HepG2 (cell line): ENCODE results near the gene RDH13. TPM values are rescaled to one million over a fixed set of nuclear protein-coding genes. Genes with fewer than 3 reads are reported as not detected.
A peak's percentile ranks its signal among the peaks of the same experiment; 100 is the strongest.

Experiments
- ATF7 ChIP-seq, 2 experiments: fragments of 450-650 bp in 1 of 2; sonication (generic) in 1 of 2; formaldehyde crosslinking in 1 of 2; IDR thresholded peaks; 2 replicates each; pipeline versions ENCODE4 v1.4.0 to v1.6.1; 2016 to 2020; ENCODE audit warnings: antibody characterized with exemption in 1 of 2, mild to moderate bottlenecking in 1 of 2, missing genetic modification reagents in 1 of 2
- BRD4 ChIP-seq: sonication (generic); formaldehyde crosslinking; IDR thresholded peaks from 2 replicates; pipeline ENCODE4 v1.4.0; 2020; ENCODE audit warnings: missing genetic modification reagents
- DMAP1 ChIP-seq: IDR thresholded peaks from 2 replicates; pipeline ENCODE4 v1.6.1; 2016
- FOXC1 ChIP-seq: sonication (generic); formaldehyde crosslinking; IDR thresholded peaks from 2 replicates; pipeline ENCODE4 v1.8.0; 2022; ENCODE audit warnings: mild to moderate bottlenecking, missing genetic modification reagents, borderline replicate concordance
- ISL2 ChIP-seq: sonication (generic); formaldehyde crosslinking; IDR thresholded peaks from 2 replicates; pipeline ENCODE4 v1.5.0; 2020; ENCODE audit warnings: missing genetic modification reagents
- KDM3A ChIP-seq: IDR thresholded peaks from 2 replicates; pipeline ENCODE4 v1.6.1; 2018; ENCODE audit warnings: low read depth, missing compliant biosample characterization
- KMT2A ChIP-seq: sonication (generic); formaldehyde crosslinking; IDR thresholded peaks from 2 replicates; pipeline ENCODE4 v1.4.0; 2020; ENCODE audit warnings: missing genetic modification reagents
- MAZ ChIP-seq, 2 experiments: sonication (generic) in 1 of 2; formaldehyde crosslinking in 1 of 2; IDR thresholded peaks; 2 replicates each; pipeline versions ENCODE4 v1.5.0 to v1.6.1; 2012 to 2020; ENCODE audit warnings: low read depth in 2 of 2, mild to moderate bottlenecking in 2 of 2, borderline replicate concordance in 1 of 2, improper control_type of control experiment in 1 of 2, low read length in 1 of 2, missing genetic modification reagents in 1 of 2, moderate library complexity in 1 of 2
- NCOA5 ChIP-seq: sonication (generic); formaldehyde crosslinking; IDR thresholded peaks from 2 replicates; pipeline ENCODE4 v1.4.0; 2020; ENCODE audit warnings: missing genetic modification reagents
- NFYC ChIP-seq: IDR thresholded peaks from 2 replicates; pipeline ENCODE4 v1.6.1; 2016; ENCODE audit warnings: missing genetic modification reagents, missing compliant biosample characterization
- PHF8 ChIP-seq: sonication (generic); formaldehyde crosslinking; IDR thresholded peaks from 2 replicates; pipeline ENCODE4 v1.5.0; 2020; ENCODE audit warnings: missing genetic modification reagents
- POLR2AphosphoS2 ChIP-seq: IDR thresholded peaks from 2 replicates; pipeline ENCODE4 v1.6.1; 2011; ENCODE audit warnings: low read depth, low read length, improper control_type of control experiment
- PTBP1 ChIP-seq: fragments of 200-400 bp; formaldehyde crosslinking; IDR thresholded peaks from 2 replicates; pipeline ENCODE4 v1.6.1; 2018; ENCODE audit warnings: low read length, low read depth; ENCODE audit not compliant: poor library complexity, severe bottlenecking
- THYN1 ChIP-seq: sonication (generic); formaldehyde crosslinking; IDR thresholded peaks from 2 replicates; pipeline ENCODE4 v1.8.1; 2023; ENCODE audit warnings: low read depth, mild to moderate bottlenecking, moderate library complexity, missing genetic modification reagents, borderline replicate concordance
- U2AF1 ChIP-seq: fragments of 200-400 bp; formaldehyde crosslinking; optimal IDR thresholded peaks from 2 replicates; pipeline ENCODE3; 2017; ENCODE audit warnings: mild to moderate bottlenecking, low read depth, low read length
- U2AF2 ChIP-seq: fragments of 200-400 bp; formaldehyde crosslinking; IDR thresholded peaks from 2 replicates; pipeline ENCODE4 v1.6.1; 2017; ENCODE audit warnings: low read depth, mild to moderate bottlenecking, low read length
- ZFX ChIP-seq: sonication (generic); formaldehyde crosslinking; IDR thresholded peaks from 2 replicates; pipeline ENCODE4 v1.4.0; 2020; ENCODE audit warnings: mild to moderate bottlenecking, low read depth, missing genetic modification reagents, moderate library complexity
- ZNF253 ChIP-seq: sonication (generic); formaldehyde crosslinking; IDR thresholded peaks from 2 replicates; pipeline ENCODE4 v1.8.0; 2022; ENCODE audit warnings: mild to moderate bottlenecking, missing genetic modification reagents, borderline replicate concordance
- ZNF431 ChIP-seq: sonication (generic); formaldehyde crosslinking; IDR thresholded peaks from 2 replicates; pipeline ENCODE4 v1.9.0; 2022; ENCODE audit warnings: missing genetic modification reagents, low read depth, mild to moderate bottlenecking, borderline replicate concordance
- ZNF614 ChIP-seq: IDR thresholded peaks from 2 replicates; pipeline ENCODE4 v1.6.1; 2018; ENCODE audit warnings: missing biosample characterization, missing genetic modification reagents, inconsistent platforms, borderline replicate concordance
- ZNF781 ChIP-seq: sonication (generic); formaldehyde crosslinking; IDR thresholded peaks from 2 replicates; pipeline ENCODE4 v1.5.1; 2020; ENCODE audit warnings: borderline replicate concordance, mild to moderate bottlenecking, missing genetic modification reagents; ENCODE audit errors: not compliant biosample characterization
- polyA plus RNA-seq, 8 experiments: library from polyadenylated mRNA; depleted of rRNA in 3 of 8; stranded (reverse) in 7 of 8; unstranded in 1 of 8; fragments of >200 nt; fragmentation: Illumina TruSeq in 4 of 8; extraction: Trizol in 4 of 8; gene quantifications; 2 replicates each; pipeline versions ENCODE4 v1.2.1 to v1.2.3, GENCODE V29; 2011 to 2016; ENCODE audit warnings: low read depth in 4 of 8, missing spikeins in 1 of 8, mixed read lengths in 1 of 8; ENCODE audit not compliant: insufficient read depth in 1 of 8
- total RNA-seq, 5 experiments: library from RNA; depleted of rRNA; stranded (reverse); fragments of >200 nt; fragmentation: Illumina TruSeq; extraction: Trizol; gene quantifications; 2 replicates each; pipeline ENCODE4 v1.2.3, GENCODE V29; 2016; ENCODE audit warnings: low read depth in 1 of 5
- TF ChIP-seq, protein P1 (sequence below): sonication (generic); formaldehyde crosslinking; IDR thresholded peaks from 2 replicates; pipeline ENCODE4 v1.8.0; 2022; ENCODE audit warnings: mild to moderate bottlenecking, missing genetic modification reagents, moderate library complexity
- TF ChIP-seq, protein P2 (sequence below), 2 experiments: IDR thresholded peaks; 2 replicates each; pipeline ENCODE4 v1.6.1; 2011 to 2012; ENCODE audit warnings: low read length in 2 of 2, borderline replicate concordance in 1 of 2, low read depth in 1 of 2, mild to moderate bottlenecking in 1 of 2, moderate library complexity in 1 of 2
- TF ChIP-seq, protein P3 (sequence below): sonication (generic); formaldehyde crosslinking; IDR thresholded peaks from 2 replicates; pipeline ENCODE4 v1.8.1; 2023; ENCODE audit warnings: mild to moderate bottlenecking, missing genetic modification reagents

RDH13 gene
- total and polyA plus RNA-seq, 2 of the 13 experiments (the other 11 are each of a cell fraction or from before 2014, with no cell fraction given), result 13.4 to 21.5 TPM

DNA sequence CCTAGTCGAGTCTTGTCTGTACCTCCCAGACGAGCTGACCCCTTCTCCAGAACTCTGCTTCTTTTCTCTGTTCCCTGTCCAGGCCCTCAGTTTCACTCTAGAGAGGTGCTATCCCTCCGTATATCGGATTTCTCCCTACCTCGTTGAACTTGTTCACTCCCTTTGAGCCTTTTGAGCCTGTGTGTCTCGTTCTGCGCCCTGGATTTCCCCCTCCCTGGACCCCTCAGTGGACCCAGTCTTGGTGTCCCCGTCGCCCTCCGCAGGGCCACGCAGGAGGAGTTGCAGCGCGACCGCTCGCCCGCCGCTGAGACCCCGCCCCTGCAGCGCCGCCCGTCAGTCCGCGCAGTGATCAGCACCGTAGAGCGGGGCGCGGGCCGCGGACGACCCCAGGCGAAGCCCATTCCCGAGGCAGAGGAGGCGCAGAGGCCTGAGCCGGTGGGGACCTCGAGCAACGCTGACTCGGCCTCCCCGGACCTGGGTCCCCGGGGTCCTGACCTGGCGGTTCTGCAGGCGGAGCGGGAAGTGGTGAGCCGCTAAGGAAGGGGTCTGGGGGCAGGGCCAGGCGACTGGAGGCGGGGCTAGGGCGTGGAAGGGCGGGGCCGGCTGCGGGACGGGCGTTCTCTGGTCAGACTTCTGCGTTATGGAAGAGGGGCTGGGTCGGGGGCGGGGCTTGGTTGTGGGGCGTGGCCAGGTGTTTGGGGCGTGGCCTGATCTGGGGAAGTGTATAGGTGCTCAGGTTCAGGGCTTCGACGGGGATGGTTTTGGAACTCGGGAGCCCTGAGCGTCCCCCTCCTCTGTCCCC lies 18.2 kb upstream of the RDH13 start (continued):
- TF ChIP-seq ATF7 (IDR thresholded peaks at IDR 0.05) (no peak), ATF7 (CRISPR knock-in tag; IDR thresholded peaks at IDR 0.05) (0 out of 2 replicates have a peak, but pooled peaks have one; percentile 35), ZNF614 (no peak), U2AF1 (no peak), ZNF431 (no peak), PTBP1 (no peak), KMT2A (CRISPR knock-in tag) (no peak), KDM3A (CRISPR knock-in tag) (no peak), ZNF253 (CRISPR knock-in tag) (no peak), NFYC (CRISPR knock-in tag) (no peak), POLR2AphosphoS2 (no peak), ISL2 (CRISPR knock-in tag) (no peak), THYN1 (CRISPR knock-in tag) (no peak), BRD4 (CRISPR knock-in tag) (no peak), PHF8 (CRISPR knock-in tag) (peak; percentile 45; the same call in 1 of the 2 replicates), FOXC1 (CRISPR knock-in tag) (no peak), ZNF781 (CRISPR knock-in tag) (no peak), DMAP1 (CRISPR knock-in tag) (0 out of 2 replicates have a peak, but pooled peaks have one; percentile 1), NCOA5 (CRISPR knock-in tag) (no peak), ZFX (peak; percentile 54; the same call in 1 of the 2 replicates), MAZ (IDR thresholded peaks at IDR 0.05; ENCODE audit: borderline replicate concordance, low read depth, low read length) (no peak), MAZ (CRISPR knock-in tag; IDR thresholded peaks at IDR 0.05; ENCODE audit: low read depth) (no peak), U2AF2 (no peak)
- TF ChIP-seq, protein P1, sequence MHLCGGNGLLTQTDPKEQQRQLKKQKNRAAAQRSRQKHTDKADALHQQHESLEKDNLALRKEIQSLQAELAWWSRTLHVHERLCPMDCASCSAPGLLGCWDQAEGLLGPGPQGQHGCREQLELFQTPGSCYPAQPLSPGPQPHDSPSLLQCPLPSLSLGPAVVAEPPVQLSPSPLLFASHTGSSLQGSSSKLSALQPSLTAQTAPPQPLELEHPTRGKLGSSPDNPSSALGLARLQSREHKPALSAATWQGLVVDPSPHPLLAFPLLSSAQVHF (CRISPR knock-in tag), result no peak
- TF ChIP-seq, protein P2, sequence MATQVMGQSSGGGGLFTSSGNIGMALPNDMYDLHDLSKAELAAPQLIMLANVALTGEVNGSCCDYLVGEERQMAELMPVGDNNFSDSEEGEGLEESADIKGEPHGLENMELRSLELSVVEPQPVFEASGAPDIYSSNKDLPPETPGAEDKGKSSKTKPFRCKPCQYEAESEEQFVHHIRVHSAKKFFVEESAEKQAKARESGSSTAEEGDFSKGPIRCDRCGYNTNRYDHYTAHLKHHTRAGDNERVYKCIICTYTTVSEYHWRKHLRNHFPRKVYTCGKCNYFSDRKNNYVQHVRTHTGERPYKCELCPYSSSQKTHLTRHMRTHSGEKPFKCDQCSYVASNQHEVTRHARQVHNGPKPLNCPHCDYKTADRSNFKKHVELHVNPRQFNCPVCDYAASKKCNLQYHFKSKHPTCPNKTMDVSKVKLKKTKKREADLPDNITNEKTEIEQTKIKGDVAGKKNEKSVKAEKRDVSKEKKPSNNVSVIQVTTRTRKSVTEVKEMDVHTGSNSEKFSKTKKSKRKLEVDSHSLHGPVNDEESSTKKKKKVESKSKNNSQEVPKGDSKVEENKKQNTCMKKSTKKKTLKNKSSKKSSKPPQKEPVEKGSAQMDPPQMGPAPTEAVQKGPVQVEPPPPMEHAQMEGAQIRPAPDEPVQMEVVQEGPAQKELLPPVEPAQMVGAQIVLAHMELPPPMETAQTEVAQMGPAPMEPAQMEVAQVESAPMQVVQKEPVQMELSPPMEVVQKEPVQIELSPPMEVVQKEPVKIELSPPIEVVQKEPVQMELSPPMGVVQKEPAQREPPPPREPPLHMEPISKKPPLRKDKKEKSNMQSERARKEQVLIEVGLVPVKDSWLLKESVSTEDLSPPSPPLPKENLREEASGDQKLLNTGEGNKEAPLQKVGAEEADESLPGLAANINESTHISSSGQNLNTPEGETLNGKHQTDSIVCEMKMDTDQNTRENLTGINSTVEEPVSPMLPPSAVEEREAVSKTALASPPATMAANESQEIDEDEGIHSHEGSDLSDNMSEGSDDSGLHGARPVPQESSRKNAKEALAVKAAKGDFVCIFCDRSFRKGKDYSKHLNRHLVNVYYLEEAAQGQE (IDR thresholded peaks at IDR 0.05; ENCODE audit: borderline replicate concordance in 1 of 2, low read depth in 1 of 2, low read length in 2 of 2), result no peak
- TF ChIP-seq, protein P3, sequence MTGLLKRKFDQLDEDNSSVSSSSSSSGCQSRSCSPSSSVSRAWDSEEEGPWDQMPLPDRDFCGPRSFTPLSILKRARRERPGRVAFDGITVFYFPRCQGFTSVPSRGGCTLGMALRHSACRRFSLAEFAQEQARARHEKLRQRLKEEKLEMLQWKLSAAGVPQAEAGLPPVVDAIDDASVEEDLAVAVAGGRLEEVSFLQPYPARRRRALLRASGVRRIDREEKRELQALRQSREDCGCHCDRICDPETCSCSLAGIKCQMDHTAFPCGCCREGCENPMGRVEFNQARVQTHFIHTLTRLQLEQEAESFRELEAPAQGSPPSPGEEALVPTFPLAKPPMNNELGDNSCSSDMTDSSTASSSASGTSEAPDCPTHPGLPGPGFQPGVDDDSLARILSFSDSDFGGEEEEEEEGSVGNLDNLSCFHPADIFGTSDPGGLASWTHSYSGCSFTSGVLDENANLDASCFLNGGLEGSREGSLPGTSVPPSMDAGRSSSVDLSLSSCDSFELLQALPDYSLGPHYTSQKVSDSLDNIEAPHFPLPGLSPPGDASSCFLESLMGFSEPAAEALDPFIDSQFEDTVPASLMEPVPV (CRISPR knock-in tag), result no peak
